ENCODE results near the gene ZMYM3.

DNA sequence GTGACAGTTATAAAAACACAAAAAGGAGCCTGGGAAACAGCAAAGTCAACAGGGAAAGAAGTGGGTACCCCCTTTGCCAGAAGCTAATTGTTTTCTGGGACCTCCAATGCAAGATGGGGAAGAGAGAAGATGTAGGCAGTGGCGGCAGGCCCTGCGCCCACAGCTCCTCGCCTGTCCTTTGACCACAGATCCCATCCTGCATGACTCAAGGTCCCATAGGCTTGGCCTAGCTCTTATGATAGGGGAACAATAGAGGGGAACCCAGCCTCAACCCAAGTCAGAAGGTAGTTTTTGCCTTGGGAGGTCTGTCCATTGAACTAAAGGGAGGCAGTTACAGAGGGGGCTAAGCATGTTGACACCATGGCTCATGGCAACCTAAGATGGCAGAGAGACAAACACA is 14.2 kb downstream of the ZMYM3 start:
- TF ChIP-seq CTCF (IDR thresholded peaks at IDR 0.05) (no peak), POLR2AphosphoS5 (IDR thresholded peaks at IDR 0.05) (no peak), POLR2A (IDR thresholded peaks at IDR 0.05) (no peak), EP300 (IDR thresholded peaks at IDR 0.05; ENCODE audit: low read depth) (no peak)
